Measurements from ENCODE around the gene USP34.
"Not testable (repeated sequence)": the region's sequence is repeated elsewhere in the genome, so short reads cannot be mapped to it uniquely, and the experiment has no call there.

The USP34 gene

GRCh38 chr2:61463769-61464475 lies 7.0 kb downstream of the USP34 start:
- DNase-seq, result no peak

DNA sequence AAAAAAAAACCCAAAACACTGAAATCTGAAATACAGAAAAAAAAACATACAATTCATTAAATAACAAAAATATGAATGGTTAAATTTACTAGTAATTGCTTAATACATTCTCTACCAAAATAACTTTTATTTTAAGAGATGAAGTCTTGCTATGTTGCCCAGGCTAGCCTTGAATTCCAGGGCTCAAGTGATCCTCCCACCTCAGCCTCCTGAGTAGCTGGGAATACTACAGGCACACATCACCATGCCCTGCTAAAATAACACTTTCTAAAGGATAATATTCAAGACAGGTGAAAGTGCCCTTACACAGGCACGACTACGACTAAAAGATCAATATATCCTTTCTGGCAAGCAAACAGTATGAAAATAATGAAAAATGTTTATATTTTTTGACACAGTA lies 9.5 kb downstream of the USP34 start:
- DNase-seq, result no peak

- no peak for DNase-seq
These were observed 10.7 kb downstream of the USP34 start for GRCh38 chr2:61460163-61460562.

DNA sequence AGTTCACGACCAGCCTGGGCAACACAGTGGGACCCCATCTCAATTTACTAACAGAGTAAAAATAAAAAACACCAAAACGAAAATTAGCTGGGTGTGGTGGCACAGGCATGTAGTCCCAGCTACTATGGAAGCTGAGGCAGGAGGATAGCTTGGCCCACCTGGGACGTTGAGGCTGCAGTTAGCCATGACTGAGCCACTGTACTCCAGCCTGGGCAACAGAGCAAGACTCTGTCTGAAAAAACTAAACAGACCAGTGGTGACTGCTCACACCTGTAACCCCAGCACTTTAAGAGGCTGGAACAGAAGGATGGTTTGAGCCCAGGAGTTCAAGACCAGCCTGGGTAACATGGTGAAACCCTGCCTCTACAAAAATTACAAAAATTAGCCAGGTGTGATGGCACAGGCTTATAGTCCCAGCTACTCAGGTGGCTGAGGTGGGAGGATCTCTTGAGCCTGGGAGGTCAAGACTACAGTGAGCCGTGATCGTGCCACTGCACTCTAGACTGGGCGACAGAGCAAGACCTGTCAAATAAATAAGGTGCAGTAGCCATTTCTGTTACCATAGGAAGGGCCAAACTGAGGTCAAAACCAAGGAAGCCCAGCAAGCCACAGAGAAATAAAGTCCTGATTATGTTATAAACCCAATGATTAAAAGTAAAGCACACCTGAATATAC lies 14.0 kb downstream of the USP34 start:
- DNase-seq, result no peak

- no peak for DNase-seq
These were observed 14.7 kb downstream of the USP34 start for GRCh38 chr2:61456070-61456745.

DNA sequence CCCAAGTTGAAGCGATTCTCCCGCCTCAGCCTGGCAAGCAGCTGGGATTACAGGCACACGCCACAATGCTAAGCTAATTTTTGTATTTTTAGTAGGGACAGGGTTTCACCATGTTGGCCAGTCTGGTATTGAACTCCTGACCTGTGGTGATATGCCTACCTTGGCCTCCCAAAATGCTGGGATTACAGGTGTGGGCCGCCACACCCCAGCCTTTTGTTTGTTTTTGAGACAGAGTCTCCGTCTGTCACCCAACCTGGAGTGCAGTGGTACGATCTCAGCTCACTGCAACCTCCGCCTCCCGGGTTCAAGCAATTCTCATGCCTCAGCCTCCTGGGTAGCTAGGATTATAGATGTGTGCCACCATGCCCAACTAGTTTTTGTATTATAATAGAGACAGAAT lies 15.9 kb downstream of the USP34 start:
- not testable (repeated sequence) for DNase-seq

DNA sequence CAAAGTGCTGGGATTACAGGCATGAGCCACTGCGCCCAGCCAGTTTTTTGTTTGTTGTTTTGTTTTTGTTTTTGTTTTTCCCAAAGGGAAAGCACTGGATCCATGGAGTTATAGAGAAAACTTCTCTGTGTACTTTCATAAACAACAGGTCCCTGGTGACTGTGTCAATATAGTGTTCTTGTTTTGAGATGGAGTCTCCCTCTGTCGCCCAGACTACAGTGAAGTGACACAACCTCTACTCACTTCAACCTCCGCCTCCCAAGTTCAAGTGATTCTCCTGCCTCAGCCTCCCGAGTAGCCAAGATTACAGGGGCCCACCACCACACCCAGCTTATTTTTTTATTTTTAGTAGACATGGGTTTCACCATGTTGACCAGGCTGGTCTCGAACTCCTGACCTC lies 16.5 kb downstream of the USP34 start:
- DNase-seq, result no peak

- no peak for DNase-seq
These were observed 18.5 kb downstream of the USP34 start for GRCh38 chr2:61452392-61452791.

GRCh38 chr2:61451178-61451577 lies 19.7 kb downstream of the USP34 start:
- no peak for DNase-seq

DNA sequence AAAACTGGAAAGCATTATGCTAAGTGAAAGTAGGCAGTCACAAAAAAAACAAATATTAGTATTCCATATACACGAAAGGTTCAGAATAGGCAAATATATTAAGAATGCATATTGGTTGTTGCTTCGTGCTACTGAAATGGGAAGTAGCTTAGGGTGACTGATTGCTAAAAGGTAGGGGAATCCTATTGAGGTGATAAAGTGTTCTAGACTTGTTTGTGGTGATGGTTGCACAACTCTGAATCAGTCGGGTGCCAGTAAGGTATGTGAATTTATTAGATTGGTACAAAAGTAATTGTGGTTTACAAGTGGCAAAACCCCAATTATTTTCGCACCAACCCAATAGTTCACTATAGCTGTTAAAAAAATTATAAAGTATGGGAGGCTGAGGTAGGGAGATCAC lies 20.7 kb downstream of the USP34 start:
- no peak for DNase-seq

DNA sequence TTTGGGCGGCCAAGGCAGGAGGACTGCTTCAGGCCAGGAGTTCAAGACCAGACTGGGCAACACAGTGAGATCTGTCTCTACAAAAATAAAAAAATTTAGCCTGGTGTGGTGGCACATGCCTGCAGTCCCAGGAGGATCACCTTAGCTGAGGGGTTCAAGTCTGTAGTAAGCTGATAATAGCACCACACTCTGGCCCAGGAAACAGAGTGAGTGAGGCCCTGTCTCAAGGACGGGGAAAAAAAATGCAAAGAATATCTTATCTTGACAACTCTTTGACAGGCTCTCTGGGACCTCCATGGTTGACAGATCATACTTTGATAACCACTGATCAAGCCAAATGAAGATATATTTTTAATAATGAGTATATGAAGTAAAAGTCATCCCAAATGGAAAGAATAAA lies 22.7 kb downstream of the USP34 start:
- no peak for DNase-seq

- not testable (repeated sequence) for DNase-seq
These were observed 23.9 kb downstream of the USP34 start for GRCh38 chr2:61446971-61447370.

DNA sequence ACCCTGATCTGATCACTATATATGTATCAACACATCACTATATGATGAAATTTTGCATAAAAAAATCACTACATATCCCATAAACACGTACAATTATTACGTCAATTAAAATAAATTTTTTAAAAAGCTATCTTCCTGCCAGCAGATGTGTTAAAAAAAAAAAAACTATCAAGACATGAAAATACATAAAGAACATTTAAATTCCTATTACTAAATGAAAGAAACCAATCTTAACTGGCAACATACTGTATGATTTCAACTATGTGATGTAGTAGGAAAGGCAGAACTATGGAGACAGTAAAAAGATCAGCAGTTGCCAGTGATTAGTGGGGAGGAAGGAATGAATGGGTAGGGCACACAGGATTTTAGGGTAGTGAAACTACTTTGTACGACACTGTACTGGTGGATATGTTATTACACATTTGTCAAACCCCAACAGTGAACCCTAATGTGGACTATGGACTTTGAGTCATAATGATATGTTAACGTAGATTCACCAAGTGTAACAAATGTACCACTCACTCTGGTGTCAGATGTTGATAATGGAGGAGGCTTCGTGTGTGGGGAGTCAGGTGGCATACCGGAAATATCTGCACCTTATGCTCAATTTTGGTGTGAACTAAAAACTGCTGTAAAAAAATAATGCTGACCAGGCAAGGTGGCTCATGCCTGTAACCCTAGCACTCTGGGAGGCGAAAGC lies 27.4 kb downstream of the USP34 start:
- DNase-seq, result no peak

DNA sequence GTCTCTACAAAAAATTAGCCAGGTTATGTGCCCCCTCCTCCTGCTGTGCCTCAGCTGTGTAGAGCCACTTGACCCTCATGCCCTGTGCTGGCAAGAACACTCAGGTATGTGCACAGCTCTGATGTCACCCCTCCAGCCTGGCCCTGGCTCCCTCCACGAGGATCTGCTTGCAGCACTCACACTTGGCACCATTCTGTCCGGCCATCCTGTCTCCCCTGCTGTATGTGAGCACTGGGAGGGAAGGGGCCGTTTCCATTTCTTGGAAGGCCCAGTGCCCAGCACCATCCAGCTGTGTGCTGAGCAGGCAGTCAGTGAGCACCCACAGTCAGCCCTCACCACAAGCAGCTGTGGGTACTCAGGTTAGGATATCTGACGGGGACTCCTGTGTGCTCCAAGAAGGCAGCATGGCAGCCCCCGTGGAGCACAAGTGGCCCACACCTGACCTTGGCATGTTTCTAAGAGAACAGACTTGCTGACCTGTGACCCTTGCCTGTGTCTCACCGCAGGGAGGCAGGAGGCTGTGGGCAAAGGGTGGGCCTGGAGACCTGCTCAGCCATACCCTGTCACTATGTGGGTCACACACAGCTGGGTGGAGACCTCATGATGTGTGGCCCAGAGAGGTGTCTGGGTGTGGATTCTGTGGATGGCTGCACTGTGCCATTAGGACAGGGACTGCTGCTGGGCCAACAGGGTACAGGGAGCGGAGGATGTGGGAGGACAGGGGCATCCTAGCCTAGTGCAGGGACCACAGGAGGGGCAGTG lies 31.5 kb downstream of the USP34 start:
- DNase-seq, result no peak

GRCh38 chr2:61438670-61439069 lies 32.2 kb downstream of the USP34 start:
- DNase-seq, result no peak

- no peak for DNase-seq
These were observed 33.7 kb downstream of the USP34 start for GRCh38 chr2:61437170-61437569.

DNA sequence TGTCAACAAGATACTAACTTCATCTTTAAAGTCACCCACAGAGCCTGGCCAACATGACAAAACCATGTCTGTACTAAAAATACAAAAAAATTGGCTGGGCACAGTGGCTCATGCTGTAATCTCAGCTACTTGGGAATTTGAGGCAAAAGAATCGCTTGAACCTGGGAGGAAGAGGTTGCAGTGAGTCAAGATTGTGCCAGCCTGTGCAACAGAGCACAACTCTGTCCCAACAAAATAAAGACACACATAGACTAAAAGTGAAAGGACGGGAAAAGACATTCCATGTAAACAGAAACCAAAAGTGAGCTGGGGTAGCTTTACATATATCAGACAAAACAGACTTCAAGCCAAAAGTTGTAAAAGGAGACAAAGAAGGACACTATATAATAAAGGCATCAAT lies 34.8 kb downstream of the USP34 start:
- no peak for DNase-seq

- no peak for DNase-seq
These were observed 35.6 kb downstream of the USP34 start for GRCh38 chr2:61435291-61435690.

GRCh38 chr2:61434314-61434713 lies 36.6 kb downstream of the USP34 start:
- no peak for DNase-seq

GRCh38 chr2:61433606-61434005 lies 37.3 kb downstream of the USP34 start:
- no peak for DNase-seq

- no peak for DNase-seq
These were observed 37.9 kb downstream of the USP34 start for GRCh38 chr2:61432990-61433389.

DNA sequence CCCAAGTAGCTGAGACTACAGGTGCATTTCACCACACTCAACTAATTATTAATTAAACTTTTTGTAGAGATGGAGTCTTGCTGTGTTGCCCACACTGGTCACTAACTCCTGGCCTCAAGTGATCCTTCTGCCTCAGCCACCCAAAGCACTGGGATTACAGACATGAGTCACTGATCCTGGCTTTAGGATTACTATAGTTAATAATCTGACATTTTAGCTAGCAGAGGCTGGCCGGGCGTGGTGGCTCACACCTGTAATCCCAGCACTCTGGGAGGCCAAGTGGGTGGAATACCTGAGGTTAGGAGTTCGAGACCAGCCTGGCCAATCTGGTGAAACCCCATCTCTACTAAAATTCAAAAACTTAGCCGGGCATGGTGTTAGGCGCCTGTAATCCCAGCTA lies 39.5 kb downstream of the USP34 start:
- DNase-seq, result no peak

All from effector CD8-positive, alpha-beta T cell (primary cell).